Measurements from ENCODE around the gene SELENOF. TPM values are rescaled to one million over a fixed set of nuclear protein-coding genes. Genes with fewer than 3 reads are reported as not detected.

Gene SELENOF
- total and polyA plus RNA-seq, 2 of the 13 experiments (the other 11 are each of a cell fraction or from before 2014, with no cell fraction given): 133 to 163 TPM

DNA sequence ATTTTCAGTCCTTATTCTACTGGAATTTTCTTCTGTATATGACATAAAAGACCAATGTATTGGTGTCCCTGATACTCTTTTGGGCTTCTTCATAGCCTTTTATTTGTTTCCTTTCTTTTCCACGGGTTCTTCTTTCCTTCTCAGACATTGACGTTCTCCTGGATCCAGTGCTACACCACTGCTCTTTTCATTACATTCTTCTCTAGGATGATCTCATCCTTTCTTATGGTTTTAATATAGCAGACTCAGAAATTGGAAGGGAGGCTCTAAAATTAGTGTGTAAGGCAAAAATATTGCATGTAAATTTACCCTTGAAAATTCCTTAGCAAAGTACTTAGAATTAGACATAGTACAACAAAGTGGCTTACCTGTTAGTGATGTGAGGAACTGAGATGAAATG, 65.3 kb downstream of the SELENOF start:
- no TSS peak for BruUV-seq (replicated peaks)
- H3K79me2 ChIP-seq (ENCODE audit: insufficient read depth, low read length): no peaks in the 10 kb centered on the region
- WGBS (ENCODE audit: low lambda C conversion rate): 89% methylated on average over 2 of the region's 2 CpGs
- H3K9ac ChIP-seq (ENCODE audit: insufficient read depth, low read depth, low read length): no peak overlapping the region
- ATAC-seq (no peak), DNase-seq (ENCODE audit: low spot score) (no peak), FAIRE-seq (no peak)
- TF ChIP-seq HNRNPK (IDR thresholded peaks at IDR 0.05; ENCODE audit: low read depth, low read length, poor library complexity, severe bottlenecking) (no peak), ZNF33A (CRISPR knock-in tag; IDR thresholded peaks at IDR 0.05; ENCODE audit: borderline replicate concordance) (no peak), KDM4B (CRISPR knock-in tag; IDR thresholded peaks at IDR 0.05) (no peak), TCF12 (IDR thresholded peaks at IDR 0.05) (no peak), TCF12 (CRISPR knock-in tag; IDR thresholded peaks at IDR 0.05) (no peak), YEATS2 (CRISPR knock-in tag; IDR thresholded peaks at IDR 0.05; ENCODE audit: borderline replicate concordance) (no peak), HOXA5 (CRISPR knock-in tag; IDR thresholded peaks at IDR 0.05) (no peak)
- no peaks in the 10 kb centered on the region for H4K20me1 ChIP-seq (ENCODE audit: insufficient read depth, low read length)
- CTCF ChIA-PET (ENCODE audit: low intra/inter-chr PET ratio, low total read pairs): no interaction called here
- no peaks in the 10 kb centered on the region for H3K36me3 ChIP-seq (replicated peaks in 1 of 2; ENCODE audit: control insufficient read depth in 1 of 2, insufficient read depth in 2 of 2, low read length in 2 of 2)
- H3K4me1 ChIP-seq (ENCODE audit: insufficient read depth, low read length): peaks cover 28% of the 10 kb centered on the region
- H2AFZ ChIP-seq (ENCODE audit: low read length): no peak overlapping the region
- H3K4me3 ChIP-seq (replicated peaks in 1 of 3; ENCODE audit: insufficient read depth in 1 of 3, low read depth in 2 of 3, low read length in 3 of 3): no peak overlapping the region
- no peaks in the 10 kb centered on the region for H3K27me3 ChIP-seq (ENCODE audit: control insufficient read depth in 1 of 2, insufficient read depth in 2 of 2, low read length in 2 of 2)
- POLR2A ChIA-PET: no interaction called here
- H3K27ac ChIP-seq (ENCODE audit: extremely low read length, insufficient read depth, low read length): no peak overlapping the region
- in situ Hi-C loops (cut with HindIII; ENCODE audit: extremely low pct_ligation_motif_present, low pct_unique_long_range_greater_than_20kb) (no loop called here), intact Hi-C loops (cut with micrococcal nuclease; ENCODE audit: unreplicated experiment) (no loop called here)
- H3K9me3 ChIP-seq (ENCODE audit: low read length): no peaks in the 10 kb centered on the region
- no peak overlapping the region for H3K4me2 ChIP-seq (ENCODE audit: low read depth, low read length)

- Histone ChIP-seq H4K20me1 (ENCODE audit: insufficient read depth, low read length) (no peaks in the 10 kb centered on the region), H3K27me3 (ENCODE audit: control insufficient read depth in 1 of 2, insufficient read depth in 2 of 2, low read length in 2 of 2) (no peaks in the 10 kb centered on the region), H3K36me3 (replicated peaks in 1 of 2; ENCODE audit: control insufficient read depth in 1 of 2, insufficient read depth in 2 of 2, low read length in 2 of 2) (no peaks in the 10 kb centered on the region), H3K4me1 (ENCODE audit: insufficient read depth, low read length) (peaks cover 18% of the 10 kb centered on the region), H3K4me2 (ENCODE audit: low read depth, low read length) (no peak overlapping the region), H3K27ac (ENCODE audit: extremely low read length, insufficient read depth, low read length) (no peak overlapping the region), H3K79me2 (ENCODE audit: insufficient read depth, low read length) (no peaks in the 10 kb centered on the region), H3K9ac (ENCODE audit: insufficient read depth, low read depth, low read length) (no peak overlapping the region), H3K4me3 (replicated peaks in 1 of 3; ENCODE audit: insufficient read depth in 1 of 3, low read depth in 2 of 3, low read length in 3 of 3) (no peak overlapping the region), H2AFZ (ENCODE audit: low read length) (no peak overlapping the region), H3K9me3 (ENCODE audit: low read length) (no peaks in the 10 kb centered on the region)
- in situ Hi-C loops (cut with HindIII; ENCODE audit: extremely low pct_ligation_motif_present, low pct_unique_long_range_greater_than_20kb) (no loop called here), intact Hi-C loops (cut with micrococcal nuclease; ENCODE audit: unreplicated experiment) (no loop called here)
- WGBS (ENCODE audit: low lambda C conversion rate): 60% methylated on average over 2 of the region's 2 CpGs
- DNase-seq (ENCODE audit: low spot score) (no peak), ATAC-seq (no peak), FAIRE-seq (no peak)
- ChIA-PET POLR2A (no interaction called here), CTCF (ENCODE audit: low intra/inter-chr PET ratio, low total read pairs) (no interaction called here)
- BruUV-seq (replicated peaks): no TSS peak
- TF ChIP-seq ZNF326 (CRISPR knock-in tag; IDR thresholded peaks at IDR 0.05; ENCODE audit: borderline replicate concordance): no peak
- TF ChIP-seq ATF2 (CRISPR knock-in tag; IDR thresholded peaks at IDR 0.05): no peak
- no peak for TF ChIP-seq SMAD1 (CRISPR knock-in tag; IDR thresholded peaks at IDR 0.05; ENCODE audit: borderline replicate concordance, low read depth)
- TF ChIP-seq ZNF790 (CRISPR knock-in tag; IDR thresholded peaks at IDR 0.05; ENCODE audit: borderline replicate concordance): no peak
- TF ChIP-seq, protein P1, sequence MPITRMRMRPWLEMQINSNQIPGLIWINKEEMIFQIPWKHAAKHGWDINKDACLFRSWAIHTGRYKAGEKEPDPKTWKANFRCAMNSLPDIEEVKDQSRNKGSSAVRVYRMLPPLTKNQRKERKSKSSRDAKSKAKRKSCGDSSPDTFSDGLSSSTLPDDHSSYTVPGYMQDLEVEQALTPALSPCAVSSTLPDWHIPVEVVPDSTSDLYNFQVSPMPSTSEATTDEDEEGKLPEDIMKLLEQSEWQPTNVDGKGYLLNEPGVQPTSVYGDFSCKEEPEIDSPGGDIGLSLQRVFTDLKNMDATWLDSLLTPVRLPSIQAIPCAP (CRISPR knock-in tag; IDR thresholded peaks at IDR 0.05; ENCODE audit: low read depth): no peak
- TF ChIP-seq FOXK1 (CRISPR knock-in tag; IDR thresholded peaks at IDR 0.05; ENCODE audit: borderline replicate concordance, low read depth): no peak
- TF ChIP-seq SUZ12 (IDR thresholded peaks at IDR 0.05; ENCODE audit: low read depth, low read length): no peak
- no peak for TF ChIP-seq RORA (CRISPR knock-in tag; IDR thresholded peaks at IDR 0.05)
- no peak for TF ChIP-seq PHB2 (IDR thresholded peaks at IDR 0.05; ENCODE audit: partially characterized antibody)
These were observed 67.7 kb downstream of the SELENOF start for GRCh38 chr1:86846164-86846647.
